GM18505 (cell line): Measurements from ENCODE around the gene SLC44A5.

Experiments used
- ATAC-seq: cut with Tn5 transposase; IDR thresholded peaks from one replicate; pipeline ENCODE4 v1.9.1; 2021; ENCODE audit not compliant: unreplicated experiment
- POLR2A ChIP-seq: IDR thresholded peaks from 4 replicates; pipeline ENCODE4 v1.6.1; 2011; ENCODE audit warnings: borderline replicate concordance; ENCODE audit not compliant: insufficient read depth, insufficient read length; ENCODE audit errors: extremely low read depth

SLC44A5 gene

DNA sequence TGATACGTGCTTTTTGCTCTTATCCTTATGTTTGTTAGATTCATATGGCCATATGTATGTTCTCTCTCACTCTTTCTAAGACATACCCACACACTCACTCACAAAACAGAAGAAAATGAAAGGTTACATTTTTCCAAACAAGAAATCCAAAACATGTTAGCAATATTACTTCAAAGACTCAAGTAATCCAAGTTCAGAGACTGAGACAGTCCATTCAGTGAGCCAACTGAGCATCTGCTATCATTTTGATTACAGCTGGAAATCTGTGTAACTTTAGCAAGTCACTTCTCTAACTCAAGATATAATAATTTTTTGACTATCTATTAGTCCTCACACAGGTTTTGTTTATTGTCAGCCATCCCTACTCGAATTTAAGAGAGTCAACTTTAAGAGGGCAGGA, 257.9 kb downstream of the SLC44A5 start:
- no peak for ATAC-seq
- no peak for TF ChIP-seq POLR2A

DNA sequence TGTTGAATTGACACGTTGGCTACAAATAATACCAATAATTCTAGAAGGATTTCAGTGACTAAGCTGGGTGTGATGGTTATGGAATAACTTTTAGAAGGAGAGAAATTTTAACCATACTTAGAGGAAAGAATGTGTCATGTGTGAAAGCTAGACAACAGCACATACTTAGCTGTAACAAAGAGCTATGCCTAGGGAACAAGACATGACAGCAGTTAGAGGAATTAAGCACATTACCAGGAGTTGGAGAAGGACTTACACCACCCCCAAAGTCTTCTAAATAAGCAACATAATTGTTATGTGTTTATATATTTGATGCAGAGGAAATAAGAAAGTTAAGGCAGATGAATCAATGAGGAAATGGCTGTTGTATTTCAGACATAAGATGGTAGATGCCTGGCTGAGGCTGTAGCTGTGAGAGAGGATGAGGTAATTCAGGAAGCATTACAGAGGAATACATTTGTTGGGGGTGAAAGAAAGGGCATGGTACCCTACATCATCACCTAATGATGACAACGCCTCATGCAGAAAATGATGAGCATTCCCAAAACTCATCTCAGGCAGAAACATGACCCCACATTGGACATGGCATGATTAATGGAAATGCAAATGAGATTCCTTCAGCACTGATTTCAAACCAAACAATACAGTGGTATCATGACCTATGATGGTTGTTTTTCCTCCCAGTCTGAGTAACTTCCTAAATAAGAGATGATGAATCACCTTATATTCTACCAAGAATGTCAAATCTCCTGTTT, 265.2 kb downstream of the SLC44A5 start:
- no peak for TF ChIP-seq POLR2A
- ATAC-seq, result no peak

DNA sequence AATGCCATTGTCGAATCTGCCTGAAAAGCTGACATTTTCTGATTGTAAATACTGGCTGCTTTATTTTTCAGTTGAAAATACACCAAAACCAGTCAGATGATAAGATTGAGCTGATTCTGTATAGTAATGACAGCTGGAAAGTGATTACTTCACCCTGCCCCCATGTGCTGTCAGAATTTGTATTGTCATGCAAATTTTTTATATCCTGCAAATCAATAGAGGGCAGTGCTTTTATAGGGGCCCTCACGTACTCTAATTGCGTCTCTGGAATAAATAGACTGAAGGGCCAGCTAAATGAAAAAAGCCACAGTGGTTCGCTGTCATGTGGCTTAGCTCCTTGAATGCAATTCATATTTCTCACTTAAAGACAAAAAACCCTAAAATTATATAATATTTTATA, 268.1 kb downstream of the SLC44A5 start:
- ATAC-seq, result no peak
- no peak for TF ChIP-seq POLR2A

DNA sequence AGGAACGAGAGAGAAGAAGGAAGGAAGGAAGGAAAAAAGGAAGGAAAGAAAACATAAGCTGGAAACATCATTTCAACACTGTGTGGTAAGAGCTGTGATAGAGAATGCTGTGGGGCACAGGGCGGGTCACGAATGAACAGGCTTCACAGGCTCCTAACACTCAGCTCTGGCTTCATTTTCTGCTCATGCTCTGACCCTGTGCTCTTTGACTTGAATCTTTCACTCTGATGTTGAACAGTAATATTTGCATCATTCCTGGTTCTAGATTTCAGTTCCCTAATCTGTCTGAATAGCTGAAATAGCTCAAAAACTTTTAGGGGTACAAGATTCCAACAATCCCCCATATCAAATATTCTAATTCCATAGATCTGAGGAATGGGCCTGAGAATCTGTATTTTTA, 269.4 kb downstream of the SLC44A5 start:
- ATAC-seq, result peak; percentile 63
- no peak for TF ChIP-seq POLR2A

DNA sequence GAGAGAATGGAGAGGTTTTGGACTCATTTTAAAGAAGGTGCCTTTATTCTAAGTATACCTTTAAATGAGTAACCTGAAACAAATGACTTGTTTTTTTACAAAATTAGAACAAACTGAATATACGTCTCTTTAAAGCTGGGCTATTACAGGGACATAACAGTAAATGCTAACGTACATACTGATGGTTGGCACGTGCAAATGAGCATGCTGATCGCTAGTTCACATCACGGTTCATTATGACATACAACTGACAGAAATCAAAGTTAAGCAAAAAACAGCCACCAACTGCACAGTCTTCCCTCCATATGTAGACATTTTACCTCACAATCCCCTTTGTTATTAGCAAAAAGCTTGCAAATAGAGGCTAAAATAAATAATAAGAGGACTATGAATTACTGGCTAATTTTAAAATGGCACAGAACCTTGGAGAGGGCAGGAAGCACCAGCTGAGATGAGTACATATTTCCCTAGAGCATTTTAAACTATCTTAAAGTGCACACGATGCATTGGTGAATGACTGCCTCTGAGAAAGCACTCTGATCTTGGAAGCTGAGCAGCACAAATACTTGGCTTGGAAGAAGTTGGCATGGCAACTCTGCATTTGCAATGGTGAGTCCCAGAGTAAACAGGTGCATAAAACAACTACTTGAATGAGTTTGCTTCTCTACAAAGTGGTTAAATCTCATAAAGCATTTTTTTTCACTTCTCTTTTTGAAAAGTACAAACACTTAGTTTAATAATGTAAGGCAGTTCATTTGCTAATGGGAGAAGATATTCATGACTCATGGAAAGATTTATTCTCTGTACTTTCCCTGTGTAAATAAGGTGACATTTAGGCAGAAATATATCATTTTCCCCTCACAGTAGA, 272.1 kb downstream of the SLC44A5 start:
- no peak for TF ChIP-seq POLR2A
- ATAC-seq, result peak; percentile 89

DNA sequence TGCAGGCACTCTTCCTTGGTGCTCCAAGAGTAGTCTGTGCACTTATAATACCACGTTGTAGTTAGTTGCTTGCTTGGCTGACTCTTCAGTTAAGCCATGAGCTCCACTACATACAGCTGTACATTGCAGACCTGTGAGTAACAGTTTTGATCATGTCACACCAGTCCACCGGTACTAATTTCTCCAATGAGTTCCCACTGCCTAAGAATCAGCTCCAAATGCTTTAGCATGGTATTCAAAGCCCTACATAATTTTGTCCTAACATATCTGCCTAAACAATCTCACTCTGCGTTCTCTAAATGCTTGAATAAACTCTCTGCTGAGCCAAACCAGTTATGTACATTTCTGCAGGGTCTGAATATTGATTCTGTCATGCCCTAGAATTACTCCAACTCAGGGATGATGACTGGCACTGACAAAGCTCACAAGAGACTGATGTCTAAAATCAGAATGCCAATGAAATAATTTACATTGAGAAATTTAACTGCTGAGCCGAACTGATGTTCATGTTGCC, 276.0 kb downstream of the SLC44A5 start:
- TF ChIP-seq POLR2A, result no peak
- ATAC-seq, result no peak

DNA sequence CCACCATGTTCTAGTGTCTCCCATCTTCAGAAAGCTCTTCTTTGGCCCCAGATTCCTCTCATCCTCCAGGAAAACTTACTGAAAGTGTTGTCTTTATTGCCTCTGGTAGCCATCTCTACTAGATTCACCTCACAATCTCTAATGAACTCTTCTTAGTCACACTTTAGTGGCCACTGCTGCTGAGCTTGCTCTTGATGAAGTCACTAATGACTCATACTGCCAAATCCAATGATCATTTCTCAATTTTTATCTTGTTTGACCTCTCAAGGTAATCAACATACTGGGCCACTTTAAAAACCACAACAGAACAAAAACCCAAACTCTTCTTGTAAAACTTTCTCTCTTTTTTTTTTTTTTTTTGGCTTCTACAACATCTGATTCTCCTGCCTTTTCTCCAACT, 280.3 kb downstream of the SLC44A5 start:
- no peak for TF ChIP-seq POLR2A
- no peak for ATAC-seq

DNA sequence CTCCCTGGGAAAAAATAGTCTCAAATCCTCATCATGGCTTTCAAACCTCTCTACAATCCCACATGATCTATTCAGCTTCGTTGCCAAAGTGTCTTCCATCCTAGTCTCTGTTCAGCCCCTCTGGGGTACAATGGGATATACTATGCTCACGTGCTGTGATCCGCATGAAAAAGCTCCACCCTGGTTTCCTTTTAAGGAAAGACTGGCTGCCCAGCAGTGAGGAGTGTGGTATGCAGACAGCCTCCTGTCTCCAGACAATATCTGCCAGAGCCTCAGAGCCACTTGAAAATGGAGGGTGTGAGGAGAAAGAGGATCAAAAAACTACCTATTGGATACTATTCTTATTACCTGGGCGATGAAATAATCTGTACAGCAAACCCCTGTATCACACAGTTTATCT, 282.2 kb downstream of the SLC44A5 start:
- ATAC-seq, result no peak
- TF ChIP-seq POLR2A, result no peak

DNA sequence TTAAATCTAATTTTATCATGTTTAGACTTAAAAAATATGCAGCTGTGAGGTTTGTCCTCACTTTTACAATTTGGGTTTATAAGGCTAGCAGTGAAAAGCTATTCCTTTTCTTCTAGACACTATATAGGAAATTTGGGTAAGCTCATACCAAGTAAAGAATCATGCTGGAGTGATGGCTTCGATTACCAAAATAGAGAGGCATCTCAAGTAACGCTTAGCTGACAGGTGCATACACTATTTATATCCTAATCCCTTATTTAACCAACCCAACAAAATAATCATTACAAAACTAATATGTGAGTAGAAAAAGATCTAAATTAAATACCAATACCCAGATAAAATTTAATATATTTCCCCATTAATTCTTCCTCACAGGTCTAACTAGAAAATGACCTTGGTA, 283.5 kb downstream of the SLC44A5 start:
- TF ChIP-seq POLR2A, result no peak
- no peak for ATAC-seq

DNA sequence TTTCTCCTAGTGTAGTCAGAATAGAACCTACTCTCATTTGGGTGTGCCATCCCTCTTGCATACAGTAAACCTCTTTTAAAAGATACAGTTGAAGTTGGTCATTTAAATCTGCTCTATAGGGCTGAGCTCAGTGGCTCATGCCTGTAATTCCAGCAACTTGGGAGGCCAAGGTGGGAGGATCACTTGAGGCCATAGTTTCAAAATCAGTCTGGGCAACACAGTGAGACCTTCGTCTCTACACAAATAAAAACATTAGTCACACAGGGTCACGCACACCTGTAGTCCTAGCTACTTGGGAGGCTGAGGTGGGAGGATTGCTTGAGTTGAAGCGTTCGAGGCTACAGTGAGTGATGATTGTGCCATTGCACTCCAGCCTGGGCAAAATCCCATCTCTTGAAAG, 292.9 kb downstream of the SLC44A5 start:
- no peak for ATAC-seq
- no peak for TF ChIP-seq POLR2A

DNA sequence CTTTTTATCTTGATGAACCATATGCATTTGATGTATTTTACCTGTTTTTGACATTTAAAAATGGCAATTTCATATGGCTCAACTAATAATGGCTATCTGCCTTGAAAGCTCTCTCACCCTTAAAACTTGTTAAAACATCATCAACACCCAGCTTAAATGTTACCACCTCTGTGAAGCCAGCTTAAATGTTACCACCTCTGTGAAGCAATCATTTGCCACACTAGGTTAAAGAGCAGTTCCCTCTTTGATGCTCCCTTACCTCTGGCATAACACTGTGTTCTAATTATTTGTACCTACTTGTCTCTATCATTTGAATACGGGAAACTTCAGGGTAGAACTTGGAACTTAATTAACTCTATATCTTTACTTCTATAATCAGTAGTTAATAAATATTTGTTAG, 294.7 kb downstream of the SLC44A5 start:
- no peak for ATAC-seq
- TF ChIP-seq POLR2A, result no peak

DNA sequence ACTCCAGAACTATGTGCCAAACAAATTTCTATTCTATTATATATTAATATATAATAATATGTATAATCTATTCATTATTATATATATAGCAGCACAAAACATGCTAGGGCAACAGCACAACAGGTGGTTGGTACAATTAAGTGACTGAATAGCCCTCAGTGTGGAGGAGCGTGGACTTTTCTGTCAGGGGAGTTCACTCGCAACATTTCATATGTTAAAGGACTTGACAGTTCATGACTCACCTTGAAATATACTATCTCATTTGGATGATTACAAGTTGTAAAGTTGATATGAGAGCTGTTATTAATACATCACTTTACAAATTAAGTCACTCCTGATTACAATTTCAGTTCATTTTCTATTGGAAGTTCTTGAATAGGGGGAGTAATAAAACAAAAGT, 298.3 kb downstream of the SLC44A5 start:
- TF ChIP-seq POLR2A, result no peak
- no peak for ATAC-seq

DNA sequence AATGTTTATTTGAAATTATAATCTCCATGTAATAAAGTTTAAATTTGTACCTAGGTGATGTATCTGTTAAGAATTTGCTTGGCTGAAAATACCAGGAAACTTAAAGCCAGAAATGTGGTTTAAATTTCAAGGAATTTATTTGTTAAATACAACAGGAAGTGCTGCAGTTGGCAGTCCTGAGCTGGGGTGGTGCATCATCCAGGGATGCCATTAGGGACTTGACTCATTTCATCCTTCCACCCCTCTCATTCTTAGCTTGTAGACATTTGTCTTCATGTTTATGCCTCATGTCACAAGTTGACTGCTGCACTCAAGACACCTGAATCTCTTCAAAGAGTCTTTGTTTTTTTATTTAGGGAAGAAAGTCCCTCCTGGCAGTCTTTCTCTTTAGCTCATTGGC, 300.8 kb downstream of the SLC44A5 start:
- no peak for TF ChIP-seq POLR2A
- ATAC-seq, result no peak

DNA sequence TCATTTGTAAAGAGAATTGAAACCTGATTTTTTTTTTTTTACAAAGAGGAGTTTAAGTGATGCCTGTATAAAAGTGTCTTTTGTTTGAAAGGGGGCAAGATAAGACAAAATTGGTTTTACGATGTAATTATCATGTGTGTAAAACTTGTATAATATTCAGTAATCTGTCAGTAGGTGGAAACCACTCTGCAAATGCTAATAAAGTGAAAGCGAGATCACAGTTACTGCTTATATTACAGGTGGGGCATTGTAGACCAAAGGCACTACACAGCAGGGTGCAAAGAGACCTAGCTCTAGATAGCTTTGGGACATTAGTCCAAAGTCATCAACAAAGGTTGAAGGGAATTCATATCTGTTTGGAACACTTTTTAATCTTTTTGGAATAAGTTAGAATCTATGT, 302.5 kb downstream of the SLC44A5 start:
- ATAC-seq, result no peak
- no peak for TF ChIP-seq POLR2A

DNA sequence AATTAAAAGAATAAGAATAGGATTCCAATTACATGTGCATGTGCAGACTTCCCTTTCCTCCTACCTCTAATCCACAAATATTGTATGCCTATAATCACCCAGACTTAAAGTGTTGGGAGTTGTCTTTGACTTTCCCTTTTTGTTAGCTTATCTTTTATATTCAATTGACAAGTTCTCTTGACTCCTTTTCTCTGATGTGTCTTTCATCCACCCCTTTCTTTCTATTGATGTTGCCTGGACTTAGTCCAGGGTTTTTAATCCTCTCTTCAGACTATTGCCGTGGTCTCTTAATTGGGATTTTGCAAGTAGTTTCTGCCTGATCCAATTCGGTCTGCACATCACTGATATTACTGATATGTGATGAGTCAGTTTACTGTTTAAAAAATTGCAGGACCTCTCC, 305.9 kb downstream of the SLC44A5 start:
- ATAC-seq, result no peak
- no peak for TF ChIP-seq POLR2A

DNA sequence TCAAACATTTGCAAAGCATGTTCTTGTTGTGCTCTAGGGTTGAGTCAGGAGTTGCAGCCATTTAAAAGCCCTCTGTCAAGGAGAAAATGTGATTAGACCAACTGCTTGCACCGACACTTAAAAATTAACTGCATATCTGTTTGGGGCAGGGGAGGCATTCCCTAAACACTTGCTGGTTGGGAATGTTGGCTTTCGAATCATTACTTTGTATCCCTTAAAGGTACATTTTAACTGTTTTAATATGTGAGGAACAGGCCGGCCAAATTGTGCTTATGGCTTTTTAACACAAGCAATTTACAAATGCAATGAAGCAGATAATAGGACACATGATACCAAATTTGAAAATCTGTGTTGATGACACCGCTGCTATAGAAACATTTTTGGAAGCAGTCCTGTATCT, 317.6 kb downstream of the SLC44A5 start:
- no peak for TF ChIP-seq POLR2A
- ATAC-seq, result no peak
